ENCODE measurements around the gene ABHD12.

ABHD12 gene

DNA sequence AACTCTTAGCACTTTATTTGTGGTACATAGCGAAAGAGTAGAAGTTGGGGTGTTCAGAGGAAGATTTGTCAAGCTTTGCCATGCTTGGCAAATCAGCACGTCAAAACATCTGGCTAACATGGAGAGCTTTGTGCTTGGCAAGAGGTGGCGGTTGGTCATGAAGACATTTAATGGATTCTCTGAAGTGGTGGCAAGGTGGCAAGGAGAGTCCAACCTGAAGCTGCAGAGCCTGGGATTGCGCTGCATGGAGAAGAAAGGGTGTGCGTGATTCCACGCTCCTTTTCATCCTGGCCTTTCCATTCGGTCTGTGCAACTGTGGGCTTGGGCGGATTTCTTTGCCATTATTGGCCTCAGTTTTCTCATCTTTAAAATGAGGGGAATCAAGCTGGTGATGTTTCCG, 139.6 kb downstream of the ABHD12 start:
- no peak for TF ChIP-seq CTCF (conservative IDR thresholded peaks at IDR 0.05; ENCODE audit: low read depth, low read length)
- no peak for DNase-seq (ENCODE audit: low read depth)
- no peak overlapping the region for H3K4me3 ChIP-seq (ENCODE audit: low read length)

DNA sequence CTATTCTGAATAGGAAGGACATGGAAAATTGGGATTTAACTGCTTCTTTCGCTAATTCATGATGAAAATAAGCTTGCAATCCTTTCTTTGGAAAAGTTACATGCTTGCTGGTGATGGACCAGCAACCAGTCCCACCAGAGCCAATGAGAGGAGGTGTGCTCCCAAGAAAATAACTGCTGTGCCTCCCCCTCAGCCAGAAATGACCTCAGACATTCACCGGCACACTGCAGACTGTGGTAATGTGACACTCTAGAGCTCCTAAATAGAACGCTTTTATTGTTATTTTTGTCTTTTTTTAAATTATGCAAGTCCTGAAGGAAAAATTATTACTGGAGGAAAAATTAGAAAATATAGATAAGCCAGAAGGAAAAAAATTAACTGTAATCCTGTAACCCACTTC, 140.1 kb downstream of the ABHD12 start:
- no peak for DNase-seq (ENCODE audit: low read depth)
- H3K4me3 ChIP-seq (ENCODE audit: low read length), result no peak overlapping the region
- no peak for TF ChIP-seq CTCF (conservative IDR thresholded peaks at IDR 0.05; ENCODE audit: low read depth, low read length)

Data from retinal pigment epithelial cell (primary cell).